IMR-90 (cell line): ENCODE data around the gene TPI1. TPM values are rescaled to one million over a fixed set of nuclear protein-coding genes. Genes with fewer than 3 reads are reported as not detected.

Source experiments
- ATAC-seq: fragments of 200-7000 bp; cut with Tn5 transposase; 2 replicates; pipeline ENCODE4 v1.9.1; 2020; ENCODE audit warnings: low read depth, mild to moderate bottlenecking, moderate library complexity
- BruUV-seq: library from RNA; stranded (reverse); fragments of 400-500 nt; replicated peaks from 2 replicates; lab custom pipeline; 2021; lab: Mats Ljungman, UMichigan
- CTCF ChIA-PET: fragments of 300-600 bp; formaldehyde crosslinking; extraction: SDS; loops from one replicate; lab custom pipeline; 2021; ENCODE audit warnings: antibody characterized with exemption; lab: Yijun Ruan, JAX
- POLR2A ChIA-PET: fragments of 300-600 bp; sonication (Branson Sonifier 250); formaldehyde crosslinking; loops from one replicate; lab custom pipeline; 2022; ENCODE audit warnings: antibody characterized with exemption; ENCODE audit not compliant: unreplicated experiment; lab: Charles Lee
- DNase-seq: peaks from one replicate; pipeline ENCODE4 v3.0.0; 2013
- H2AFZ ChIP-seq: replicated peaks from 2 replicates; pipeline ENCODE3; 2013; ENCODE audit warnings: low read length, mild to moderate bottlenecking; ENCODE audit not compliant: poor library complexity
- H2AK5ac ChIP-seq: 2 replicates; pipeline ENCODE4 v1.6.1; 2013; ENCODE audit warnings: low read depth, low read length, inconsistent platforms
- H2AK9ac ChIP-seq: replicated peaks from 2 replicates; pipeline ENCODE3; 2013; ENCODE audit warnings: mild to moderate bottlenecking, low read depth, low read length, moderate library complexity; ENCODE audit not compliant: poor library complexity
- H2BK120ac ChIP-seq: 2 replicates; pipeline ENCODE4 v1.6.1; 2013; ENCODE audit warnings: low read depth, low read length, inconsistent platforms
- H2BK15ac ChIP-seq: 3 replicates; pipeline ENCODE4 v1.6.1; 2013; ENCODE audit warnings: low read depth, low read length, inconsistent platforms
- H2BK20ac ChIP-seq: 2 replicates; pipeline ENCODE4 v1.6.1; 2013; ENCODE audit warnings: low read depth, mild to moderate bottlenecking, inconsistent platforms, low read length, moderate library complexity
- H2BK5ac ChIP-seq: 2 replicates; pipeline ENCODE4 v1.6.1; 2013; ENCODE audit warnings: mild to moderate bottlenecking, low read depth, low read length, inconsistent platforms; ENCODE audit not compliant: poor library complexity, severe bottlenecking
- H3K14ac ChIP-seq: replicated peaks from 2 replicates; pipeline ENCODE4 v1.6.1; 2013; ENCODE audit warnings: low read depth, low read length, inconsistent platforms
- H3K18ac ChIP-seq: 2 replicates; pipeline ENCODE4 v1.6.1; 2013; ENCODE audit warnings: low read depth, low read length, control low read depth
- H3K23ac ChIP-seq: 2 replicates; pipeline ENCODE4 v1.6.1; 2013; ENCODE audit warnings: low read depth, low read length, inconsistent platforms
- H3K27ac ChIP-seq: 2 replicates; pipeline ENCODE4 v1.5.1; 2013; ENCODE audit warnings: mild to moderate bottlenecking, control low read depth, low read length; ENCODE audit not compliant: insufficient read depth
- H3K27me3 ChIP-seq: 2 replicates; pipeline ENCODE4 v1.6.1; 2013; ENCODE audit warnings: low read length; ENCODE audit not compliant: control insufficient read depth, insufficient read depth
- H3K36me3 ChIP-seq: 2 replicates; pipeline ENCODE4 v1.6.1; 2013; ENCODE audit warnings: low read length, mixed read lengths; ENCODE audit not compliant: control insufficient read depth, insufficient read depth
- H3K4ac ChIP-seq: 2 replicates; pipeline ENCODE4 v1.6.1; 2013; ENCODE audit warnings: low read depth, low read length, inconsistent platforms
- H3K4me1 ChIP-seq: 2 replicates; pipeline ENCODE4 v1.6.1; 2013; ENCODE audit warnings: low read length, mixed read lengths; ENCODE audit not compliant: control insufficient read depth, insufficient read depth
- H3K4me2 ChIP-seq: 2 replicates; pipeline ENCODE4 v1.6.1; 2013; ENCODE audit warnings: low read depth, mild to moderate bottlenecking, control low read depth, low read length, moderate library complexity
- H3K4me3 ChIP-seq: 2 replicates; pipeline ENCODE4 v1.5.1; 2013; ENCODE audit warnings: low read depth, mild to moderate bottlenecking, control low read depth, low read length, moderate library complexity; ENCODE audit not compliant: insufficient read depth
- H3K56ac ChIP-seq: 2 replicates; pipeline ENCODE4 v1.6.1; 2013; ENCODE audit warnings: low read length, inconsistent platforms; ENCODE audit not compliant: insufficient read depth; ENCODE audit errors: extremely low read depth
- H3K79me1 ChIP-seq, 2 experiments: 2 replicates each; pipeline ENCODE4 v1.6.1; 2013; ENCODE audit warnings: low read length in 2 of 2, inconsistent platforms in 1 of 2, low read depth in 1 of 2
- H3K9ac ChIP-seq: 2 replicates; pipeline ENCODE4 v1.6.1; 2013; ENCODE audit warnings: low read depth, low read length, control low read depth
- H3K9me1 ChIP-seq: 2 replicates; pipeline ENCODE4 v1.6.1; 2013; ENCODE audit warnings: low read length, inconsistent platforms; ENCODE audit not compliant: insufficient read depth
- H3K9me3 ChIP-seq: 2 replicates; pipeline ENCODE4 v1.6.1; 2013; ENCODE audit warnings: low read length; ENCODE audit not compliant: control insufficient read depth, insufficient read depth
- H4K20me1 ChIP-seq: 2 replicates; pipeline ENCODE4 v1.6.1; 2013; ENCODE audit warnings: low read length, inconsistent platforms; ENCODE audit not compliant: insufficient read depth
- H4K5ac ChIP-seq: 2 replicates; pipeline ENCODE4 v1.6.1; 2013; ENCODE audit warnings: mild to moderate bottlenecking, low read depth, low read length, control low read depth
- H4K8ac ChIP-seq, 2 experiments: 2 replicates each; pipeline ENCODE4 v1.6.1; 2013; ENCODE audit warnings: low read depth in 2 of 2, low read length in 2 of 2, control low read depth in 1 of 2, inconsistent platforms in 1 of 2
- H4K91ac ChIP-seq: 2 replicates; pipeline ENCODE4 v1.6.1; 2013; ENCODE audit warnings: low read depth, low read length, inconsistent platforms; ENCODE audit not compliant: insufficient read depth
- RCOR1 ChIP-seq: IDR thresholded peaks from 2 replicates; pipeline ENCODE4 v1.6.1; 2012; ENCODE audit warnings: mild to moderate bottlenecking, low read length, improper control_type of control experiment; ENCODE audit not compliant: insufficient replicate concordance
- RFX5 ChIP-seq: IDR thresholded peaks from 2 replicates; pipeline ENCODE4 v1.8.0; 2012; ENCODE audit warnings: low read depth, mild to moderate bottlenecking, low read length, moderate library complexity
- WGBS, 2 experiments: methylation state at CpG; one replicate each; pipeline versions ENCODE4 v1.1.5 to v1.1.7; 2013; ENCODE audit warnings: missing lambda C conversion rate in 2 of 2; ENCODE audit not compliant: insufficient read length in 1 of 2; ENCODE audit errors: extremely low coverage in 2 of 2; 5-methylcytosine and 5-hydroxymethylcytosine counted together
- dilution Hi-C: fragments of 300-500 bp; cut with HindIII; formaldehyde crosslinking; loops from one replicate; pipeline ENCODE4 v1.14.3; 2018; ENCODE audit warnings: low sequenced_read_pairs; ENCODE audit not compliant: unreplicated experiment
- in situ Hi-C: fragments of 300-500 bp; cut with MboI; formaldehyde crosslinking; loops from 3 replicates; pipeline ENCODE4 v1.14.3; 2019; ENCODE audit warnings: low sequenced_read_pairs, inconsistent platforms, mixed read lengths
- intact Hi-C: fragments of 100-400 bp; cut with micrococcal nuclease; formaldehyde crosslinking; loops from 2 replicates; pipeline ENCODE4 v1.10.0; 2022
- polyA plus RNA-seq, 3 experiments: library from polyadenylated mRNA; depleted of rRNA; stranded (reverse); fragments of >200 nt; gene quantifications; 2 replicates each; pipeline ENCODE4 v1.2.3, GENCODE V29; 2012; ENCODE audit warnings: low replicate concordance in 1 of 3
- total RNA-seq: library from RNA; depleted of rRNA; stranded (reverse); fragments of >200 nt; gene quantifications from 2 replicates; pipeline ENCODE4 v1.2.3, GENCODE V29; 2012

TPI1 gene
- total and polyA plus RNA-seq, 2 of the 4 experiments (the other 2 are of a cell fraction) = 1,995 to 2,176 TPM

DNA sequence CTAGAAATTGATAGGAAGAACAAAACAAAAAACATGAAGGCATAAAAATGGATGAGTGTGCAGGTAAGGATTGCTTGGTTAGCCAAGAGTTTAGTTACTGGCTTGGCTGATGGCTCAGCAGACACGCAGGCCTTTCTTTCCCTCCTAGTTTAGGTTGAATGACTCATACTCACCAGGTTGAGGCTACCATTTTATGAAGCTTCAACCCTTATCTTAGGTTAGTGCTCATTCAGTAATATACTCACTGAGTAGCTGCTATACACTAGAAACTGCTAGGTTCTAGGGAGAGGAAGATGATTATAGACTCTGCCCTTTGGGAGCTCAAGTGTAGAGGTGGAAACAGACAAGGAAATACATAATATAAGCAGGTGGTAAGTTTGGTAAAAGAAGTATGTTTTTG lies 33.1 kb upstream of the TPI1 start:
- Histone ChIP-seq H3K23ac (no peak overlapping the region), H2AK5ac (no peak overlapping the region), H4K8ac (no peak overlapping the region), H3K4me3 (no peak overlapping the region), H4K5ac (no peak overlapping the region), H3K36me3 (peaks cover 64% of the 10 kb centered on the region), H3K9ac (no peak overlapping the region), H3K4me2 (no peak overlapping the region), H3K27me3 (no peaks in the 10 kb centered on the region), H4K91ac (no peak overlapping the region), H3K27ac (no peak overlapping the region), H2BK120ac (no peak overlapping the region), H2BK5ac (no peak overlapping the region), H3K4me1 (peaks cover 7% of the 10 kb centered on the region), H3K9me1 (peaks cover 4% of the 10 kb centered on the region; the same call in 1 of the 2 replicates), H3K56ac (no peak overlapping the region), H3K18ac (no peak overlapping the region), H3K79me1 (peaks cover 14 to 43% of the 10 kb centered on the region in 2 experiments), H3K14ac (no peak overlapping the region), H2AK9ac (no peak overlapping the region), H2BK15ac (no peak overlapping the region), H4K20me1 (peaks cover 12% of the 10 kb centered on the region), H2AFZ (no peak overlapping the region), H3K4ac (no peak overlapping the region), H3K9me3 (no peaks in the 10 kb centered on the region), H2BK20ac (no peak overlapping the region)
- CTCF ChIA-PET = interaction anchor here (1.0 kb wide), 1 partner anchor 57 kb away, joined by 4 read pairs; no protein-coding TSS in a partner anchor
- in situ Hi-C loops = no loop called here
- no TSS peak for BruUV-seq
- ATAC-seq (no peak), DNase-seq (no peak)
- POLR2A ChIA-PET = no interaction called here
- no peak for TF ChIP-seq RCOR1
- TF ChIP-seq RFX5 = no peak
- intact Hi-C loops = no loop called here
- dilution Hi-C loops = no loop called here
- no CpG with 5 or more reads among the region's 1 CpG for WGBS, 2 experiments
